ENCODE data around the gene PCBP3.

- TF ChIP-seq, protein P1, sequence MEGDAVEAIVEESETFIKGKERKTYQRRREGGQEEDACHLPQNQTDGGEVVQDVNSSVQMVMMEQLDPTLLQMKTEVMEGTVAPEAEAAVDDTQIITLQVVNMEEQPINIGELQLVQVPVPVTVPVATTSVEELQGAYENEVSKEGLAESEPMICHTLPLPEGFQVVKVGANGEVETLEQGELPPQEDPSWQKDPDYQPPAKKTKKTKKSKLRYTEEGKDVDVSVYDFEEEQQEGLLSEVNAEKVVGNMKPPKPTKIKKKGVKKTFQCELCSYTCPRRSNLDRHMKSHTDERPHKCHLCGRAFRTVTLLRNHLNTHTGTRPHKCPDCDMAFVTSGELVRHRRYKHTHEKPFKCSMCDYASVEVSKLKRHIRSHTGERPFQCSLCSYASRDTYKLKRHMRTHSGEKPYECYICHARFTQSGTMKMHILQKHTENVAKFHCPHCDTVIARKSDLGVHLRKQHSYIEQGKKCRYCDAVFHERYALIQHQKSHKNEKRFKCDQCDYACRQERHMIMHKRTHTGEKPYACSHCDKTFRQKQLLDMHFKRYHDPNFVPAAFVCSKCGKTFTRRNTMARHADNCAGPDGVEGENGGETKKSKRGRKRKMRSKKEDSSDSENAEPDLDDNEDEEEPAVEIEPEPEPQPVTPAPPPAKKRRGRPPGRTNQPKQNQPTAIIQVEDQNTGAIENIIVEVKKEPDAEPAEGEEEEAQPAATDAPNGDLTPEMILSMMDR (IDR thresholded peaks at IDR 0.05), result no peak
- no peak for TF ChIP-seq POLR2A (IDR thresholded peaks at IDR 0.05)
Measured at GRCh38 chr21:45630876-45631275, 12.6 kb upstream of the PCBP3 start.

Measured in lower leg skin (tissue), 3 donors.